CD4-positive, alpha-beta T cell treated with Interleukin-15 for 4 hours (primary cell): ENCODE results near the gene SLC16A7.
"Not testable (repeated sequence)": the region's sequence is repeated elsewhere in the genome, so short reads cannot be mapped to it uniquely, and the experiment has no call there.

Experiments
- DNase-seq: peaks from one replicate; pipeline ENCODE4 v3.0.0-alpha.2; 2020; ENCODE audit warnings: low spot score

The SLC16A7 gene, protein sequence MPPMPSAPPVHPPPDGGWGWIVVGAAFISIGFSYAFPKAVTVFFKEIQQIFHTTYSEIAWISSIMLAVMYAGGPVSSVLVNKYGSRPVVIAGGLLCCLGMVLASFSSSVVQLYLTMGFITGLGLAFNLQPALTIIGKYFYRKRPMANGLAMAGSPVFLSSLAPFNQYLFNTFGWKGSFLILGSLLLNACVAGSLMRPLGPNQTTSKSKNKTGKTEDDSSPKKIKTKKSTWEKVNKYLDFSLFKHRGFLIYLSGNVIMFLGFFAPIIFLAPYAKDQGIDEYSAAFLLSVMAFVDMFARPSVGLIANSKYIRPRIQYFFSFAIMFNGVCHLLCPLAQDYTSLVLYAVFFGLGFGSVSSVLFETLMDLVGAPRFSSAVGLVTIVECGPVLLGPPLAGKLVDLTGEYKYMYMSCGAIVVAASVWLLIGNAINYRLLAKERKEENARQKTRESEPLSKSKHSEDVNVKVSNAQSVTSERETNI

DNA sequence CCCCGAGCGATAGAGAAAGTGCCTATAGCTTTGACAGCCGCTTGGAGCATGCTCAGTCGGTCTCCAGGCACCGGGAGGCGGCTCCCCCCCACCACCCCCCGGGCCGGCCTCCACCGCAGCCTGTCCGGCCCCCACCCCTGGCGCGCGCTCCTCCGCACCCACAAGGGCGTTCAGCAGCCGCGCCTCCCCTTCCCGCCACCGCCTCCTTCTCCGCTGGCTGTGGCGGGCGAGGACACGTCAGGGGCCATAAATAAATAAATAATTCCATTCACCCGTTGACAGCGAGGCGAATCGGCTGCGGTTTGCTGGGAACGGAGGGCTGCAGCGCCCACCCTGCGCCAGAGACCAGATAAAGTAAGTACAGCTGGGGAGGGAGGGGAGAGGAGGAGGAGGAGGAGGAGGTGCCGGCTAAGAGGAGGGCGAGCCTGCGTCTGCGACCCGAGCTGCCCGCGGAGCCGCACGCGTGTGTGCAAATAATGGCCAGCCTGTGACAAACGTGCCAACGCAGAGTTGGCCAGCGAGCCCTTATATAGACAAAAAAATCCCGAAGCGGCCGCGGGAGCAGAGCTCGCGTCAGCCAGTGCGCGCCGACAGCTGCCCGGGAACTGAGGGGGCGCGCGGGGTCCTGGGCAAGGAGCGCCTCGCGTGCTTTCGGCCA, at the start of gene SLC16A7:
Gene SLC16A7 (plus strand): TSS at position 147 of the 658 bp plus-strand sequence. CDS start 108,773 bp downstream, outside the sequence.
- peak; percentile 84 for DNase-seq

DNA sequence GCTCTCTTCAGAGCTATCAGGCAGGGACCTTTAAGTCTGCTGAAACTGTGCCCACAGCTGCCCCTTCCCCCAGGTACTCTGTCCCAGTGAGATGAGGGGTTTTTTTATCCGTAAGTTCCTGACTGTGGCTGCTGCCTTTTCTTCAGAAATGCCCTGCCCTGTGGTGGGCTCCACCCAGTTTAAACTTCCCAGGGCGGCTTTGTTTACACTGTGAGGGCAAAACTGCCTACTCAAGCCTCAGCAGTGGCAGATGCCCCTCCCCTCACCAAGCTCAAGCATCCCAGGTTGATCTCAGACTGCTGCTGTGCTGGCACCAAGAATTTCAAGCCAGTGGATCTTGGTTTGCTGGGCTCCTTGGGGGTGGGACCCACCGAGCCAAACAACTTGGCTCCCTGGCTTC, 46.9 kb upstream of the SLC16A7 start:
- no peak for DNase-seq

DNA sequence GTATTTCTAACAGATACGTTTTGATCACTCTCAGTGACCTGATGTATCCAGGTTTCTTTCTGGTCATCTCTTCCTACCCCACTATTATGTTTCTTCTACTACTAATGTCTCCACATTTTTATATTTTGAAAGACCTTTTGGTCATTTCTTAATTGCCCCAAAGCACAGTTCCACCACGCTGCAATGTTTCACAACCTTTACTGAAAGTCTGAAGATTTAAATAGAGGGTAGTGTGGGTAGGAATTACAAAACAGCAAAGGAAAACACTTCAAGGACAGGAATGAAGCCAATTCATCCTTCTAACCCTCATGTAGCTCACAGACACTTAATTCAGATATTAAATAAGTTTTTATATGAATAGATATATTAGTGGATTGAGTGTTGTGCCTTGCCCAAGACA, 36.1 kb upstream of the SLC16A7 start:
- DNase-seq = no peak

DNA sequence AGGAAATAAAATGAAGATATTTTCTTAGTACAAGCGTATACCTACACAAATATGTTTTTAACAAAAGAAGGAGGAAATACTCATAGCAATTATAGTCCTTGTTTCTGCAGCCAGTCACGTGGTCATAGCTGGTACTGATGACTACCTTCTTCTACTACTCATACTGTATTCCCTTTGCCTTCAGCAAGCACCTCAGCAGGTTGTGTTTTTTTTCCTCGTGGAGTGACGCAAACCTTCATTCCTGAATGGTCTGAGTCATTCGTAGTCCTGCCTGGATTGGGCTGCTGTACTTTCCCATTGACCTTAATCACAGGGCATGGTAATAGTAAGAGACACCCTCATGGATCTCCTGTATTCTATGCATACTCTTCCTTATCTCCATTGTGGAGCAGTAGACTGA, 25.7 kb upstream of the SLC16A7 start:
- DNase-seq = no peak

DNA sequence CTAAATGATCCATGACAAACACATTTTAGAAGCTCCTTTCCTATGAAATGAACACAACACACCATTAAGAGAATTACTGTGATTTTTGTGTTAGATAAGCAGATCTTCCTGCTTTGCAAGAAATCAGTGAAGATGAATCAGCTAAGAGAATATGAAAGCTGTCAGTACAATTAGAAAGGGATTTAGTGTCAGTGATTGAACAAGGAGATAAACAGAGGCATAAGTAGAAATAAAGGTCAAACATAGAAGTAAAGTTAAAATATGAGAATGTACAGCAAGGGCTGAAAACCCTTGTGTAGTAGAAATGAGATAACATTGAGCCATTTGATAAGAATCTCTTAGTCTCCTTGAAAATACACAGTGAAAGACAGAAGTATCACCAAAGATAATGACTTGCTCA, 21.4 kb upstream of the SLC16A7 start:
- DNase-seq = no peak

DNA sequence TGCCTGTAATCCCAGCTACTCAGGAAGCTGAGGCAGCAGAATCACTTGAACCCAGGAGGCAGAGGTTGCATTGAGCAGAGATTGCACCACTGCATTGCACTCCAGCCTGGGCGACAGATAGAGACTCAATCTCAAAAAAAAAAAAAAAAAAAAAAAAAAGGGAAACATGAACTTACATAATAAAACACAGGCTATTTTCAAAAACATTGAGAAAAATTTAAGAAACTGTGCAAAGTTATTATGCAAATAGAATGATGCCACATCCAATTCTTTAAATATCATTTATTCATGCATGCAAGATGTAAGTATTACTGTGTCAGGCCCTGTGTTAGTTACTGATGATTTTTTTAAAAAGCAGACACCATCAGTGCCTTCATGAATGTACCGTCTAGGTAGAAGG, 20.0 kb upstream of the SLC16A7 start:
- no peak for DNase-seq

DNA sequence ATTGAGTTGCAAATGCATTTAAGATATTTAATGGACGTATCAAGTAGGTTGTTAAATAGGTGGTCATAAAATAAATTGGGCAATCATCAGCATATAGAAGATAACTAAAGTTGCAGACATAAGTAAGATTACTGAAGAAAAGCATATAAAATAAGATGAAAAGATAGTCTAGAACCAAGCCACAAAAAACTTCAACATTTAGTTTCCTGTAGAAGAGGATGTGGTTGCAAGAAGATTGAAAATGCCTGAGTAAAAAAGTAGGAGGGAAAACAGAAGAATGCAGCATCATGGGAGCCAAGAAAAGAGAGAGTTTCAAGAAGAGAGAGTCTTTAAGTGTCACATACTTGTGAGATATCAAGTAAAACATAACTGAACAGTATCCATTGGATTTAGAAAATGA, 17.6 kb upstream of the SLC16A7 start:
- no peak for DNase-seq

DNA sequence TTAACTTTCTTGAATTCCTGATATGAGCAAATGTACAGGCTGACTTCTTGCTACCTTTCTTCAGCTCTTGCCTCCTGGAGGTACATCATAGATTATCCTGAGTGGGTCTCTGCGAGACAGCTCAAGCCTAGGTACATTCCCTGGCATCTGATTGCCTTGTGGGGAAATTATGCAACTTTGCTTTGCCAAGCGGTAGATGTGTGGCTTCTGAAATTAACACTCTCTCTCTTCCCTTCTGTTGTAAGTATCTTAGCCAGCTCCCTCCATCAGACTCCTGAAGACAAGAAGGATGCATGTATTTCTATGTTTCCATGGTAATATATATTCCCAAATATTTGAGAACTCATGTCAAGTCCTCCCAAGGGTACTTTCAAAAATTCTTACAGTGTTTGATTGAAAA, 16.2 kb upstream of the SLC16A7 start:
- DNase-seq = no peak

DNA sequence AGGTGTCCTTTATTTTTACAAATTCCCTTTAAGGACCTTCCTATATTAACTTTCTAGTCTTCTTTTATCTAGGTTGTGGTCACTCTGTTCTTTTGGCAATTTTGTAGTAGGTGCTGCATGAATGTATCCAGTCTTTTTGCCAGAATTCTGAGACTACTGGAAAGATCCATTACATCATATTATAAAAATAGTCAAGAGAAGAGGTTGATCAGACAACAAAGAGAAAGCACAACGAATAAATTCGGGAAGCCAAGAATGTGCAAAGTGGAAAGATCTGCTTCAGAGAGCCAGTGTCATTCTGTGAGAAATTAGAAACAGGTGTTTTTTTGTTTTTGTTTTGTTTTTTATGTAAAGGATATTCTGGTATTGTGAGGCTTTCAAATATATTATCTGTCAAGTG, 15.8 kb upstream of the SLC16A7 start:
- DNase-seq = no peak

DNA sequence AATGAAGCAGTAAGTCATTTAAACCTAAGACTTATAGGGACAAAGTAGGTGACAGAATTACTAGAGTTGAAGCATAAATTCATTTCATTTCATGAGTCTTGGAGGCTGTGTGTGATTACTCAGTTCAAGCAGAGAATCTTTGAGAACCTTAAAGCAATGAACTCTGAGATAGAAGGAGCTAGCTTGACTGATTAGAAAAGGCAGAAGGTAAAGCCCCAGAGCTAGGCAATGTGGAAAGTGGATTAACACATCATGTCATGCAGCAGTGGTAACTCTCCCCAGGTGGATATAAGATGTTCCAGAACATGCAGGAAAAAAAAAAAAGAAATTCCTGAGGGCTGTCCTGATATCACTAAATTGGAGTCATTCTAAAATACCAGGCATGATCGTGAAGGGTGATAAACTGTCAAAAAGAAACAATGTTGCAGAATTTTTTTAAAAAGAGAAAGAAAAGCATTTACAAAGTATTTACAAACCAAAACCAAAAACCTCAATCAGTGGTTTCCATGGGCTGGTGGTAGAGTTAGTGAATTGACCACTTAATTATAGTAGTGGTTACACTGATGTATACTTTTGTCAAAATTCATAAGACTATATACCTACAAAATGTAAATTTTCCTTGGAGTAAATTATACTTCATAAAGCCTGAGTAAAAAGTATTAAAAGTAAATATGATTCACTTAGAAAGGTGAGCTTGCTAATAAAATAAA, 12.7 kb upstream of the SLC16A7 start:
- DNase-seq = no peak

DNA sequence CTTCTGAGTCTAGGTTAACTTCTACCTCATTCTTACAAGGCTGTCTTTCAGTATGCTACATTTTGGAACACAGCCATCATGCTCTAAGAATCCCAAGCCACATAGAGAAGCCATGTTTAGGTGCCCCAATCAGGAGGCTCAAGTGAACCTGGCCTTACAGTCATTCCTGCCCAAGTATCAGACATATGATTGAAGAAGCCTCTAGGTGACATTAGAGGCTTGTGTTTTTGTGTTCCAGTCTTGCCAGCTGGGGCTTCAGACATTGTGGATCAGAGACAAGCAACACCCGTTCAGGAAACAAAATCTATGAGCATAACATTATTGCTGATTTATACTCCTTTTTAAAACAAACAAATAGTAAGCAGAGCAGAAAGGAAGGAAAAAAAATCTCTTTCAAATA, 8.1 kb upstream of the SLC16A7 start:
- DNase-seq = no peak

DNA sequence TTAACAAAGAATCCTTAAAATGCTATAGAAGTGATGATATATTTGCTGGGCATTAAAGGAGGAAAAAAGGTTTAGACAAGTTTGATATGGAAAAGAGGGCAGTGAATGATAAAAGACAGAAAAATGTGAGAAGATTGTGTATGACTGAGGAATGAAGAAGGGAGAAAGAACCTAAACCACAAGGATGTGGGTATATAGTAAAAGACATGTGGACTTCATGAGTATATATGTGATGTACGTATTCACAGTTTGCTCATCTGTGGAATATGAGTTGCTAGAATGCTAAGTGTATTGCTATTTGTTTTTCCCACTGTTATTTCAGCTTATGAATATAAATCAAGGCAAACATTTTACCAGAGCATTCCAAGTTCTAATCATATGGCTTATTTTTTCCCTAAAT, 2.1 kb upstream of the SLC16A7 start:
- DNase-seq = no peak

DNA sequence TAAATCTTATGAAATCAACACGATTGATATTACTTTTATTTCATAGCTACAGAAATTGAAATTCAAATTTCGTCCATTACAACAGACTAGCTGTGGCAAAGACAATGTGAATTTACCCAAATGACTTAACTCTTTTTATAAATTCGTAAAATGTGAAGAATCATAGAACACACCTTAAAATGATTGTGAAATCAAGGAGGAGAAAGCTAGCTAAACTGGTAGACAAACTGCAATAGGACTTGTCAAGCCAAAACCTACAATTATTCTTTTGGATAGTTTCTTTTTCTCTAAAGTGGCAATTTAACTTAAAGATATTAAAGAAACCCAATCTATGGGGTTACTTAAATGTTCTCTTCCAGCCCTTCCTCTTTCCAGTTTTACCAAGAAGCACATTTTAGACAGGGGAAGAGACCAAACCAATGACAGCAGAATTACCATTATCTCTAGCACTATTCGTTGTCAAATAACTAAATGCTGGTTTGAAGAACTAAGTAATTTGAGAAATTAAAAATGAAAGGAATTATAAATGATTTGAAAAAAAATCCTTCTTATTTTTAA, 807 bp upstream of the SLC16A7 start:
- DNase-seq = no peak

DNA sequence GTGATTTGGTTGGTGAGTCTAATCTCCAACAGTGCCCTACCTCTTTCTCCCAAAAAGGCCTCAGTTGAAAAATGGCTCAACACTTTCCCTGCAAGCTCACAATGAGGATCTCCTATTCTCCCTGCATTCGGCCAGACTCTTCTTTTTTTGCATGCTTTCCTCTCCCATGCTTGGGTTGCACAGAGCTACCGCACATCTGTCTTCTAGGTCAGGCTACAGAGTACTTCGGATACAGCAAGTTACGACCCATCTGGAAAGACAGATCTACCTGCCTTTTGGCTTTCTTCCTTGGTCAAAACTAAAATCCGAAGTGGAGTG, 305 bp upstream of the SLC16A7 start:
- no peak for DNase-seq

DNA sequence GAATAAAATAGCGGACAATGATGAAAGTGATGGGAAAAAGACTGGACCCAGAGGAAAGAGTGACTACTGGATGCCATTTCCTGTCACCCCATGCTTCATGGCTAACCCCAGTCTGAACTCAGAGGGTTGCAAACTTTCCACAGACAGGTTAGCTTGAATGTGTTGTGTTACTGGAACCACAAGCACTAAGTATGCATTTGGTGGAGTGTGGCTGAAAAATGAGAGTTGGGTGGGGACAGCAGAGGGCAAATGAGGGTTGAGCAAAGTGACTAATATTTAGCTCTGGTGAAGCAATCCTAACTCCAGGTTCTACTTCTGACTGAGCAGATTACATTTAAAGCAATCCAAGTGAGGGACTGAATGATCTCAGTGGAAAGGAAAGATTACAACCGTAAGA, 1.6 kb downstream of the SLC16A7 start:
- DNase-seq = peak; percentile 73

DNA sequence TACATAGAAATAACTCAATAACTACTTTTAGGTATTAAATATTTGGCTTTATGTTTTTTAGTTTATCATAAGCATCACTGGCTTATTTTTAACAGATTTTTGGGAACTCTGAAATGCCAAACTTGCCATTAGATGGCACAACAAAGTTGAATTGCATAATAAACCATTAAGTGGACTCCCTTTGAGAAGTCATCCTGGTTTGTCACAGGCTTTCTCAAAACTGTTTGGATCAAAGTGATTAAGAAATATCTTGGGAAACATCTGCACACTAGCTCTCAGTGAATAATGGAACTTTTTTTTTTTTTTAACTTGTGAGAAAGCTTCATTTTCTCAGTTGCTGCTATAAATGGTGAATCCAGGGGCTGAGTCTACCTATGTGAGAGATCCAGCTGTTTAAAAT, 4.3 kb downstream of the SLC16A7 start:
- DNase-seq = no peak

DNA sequence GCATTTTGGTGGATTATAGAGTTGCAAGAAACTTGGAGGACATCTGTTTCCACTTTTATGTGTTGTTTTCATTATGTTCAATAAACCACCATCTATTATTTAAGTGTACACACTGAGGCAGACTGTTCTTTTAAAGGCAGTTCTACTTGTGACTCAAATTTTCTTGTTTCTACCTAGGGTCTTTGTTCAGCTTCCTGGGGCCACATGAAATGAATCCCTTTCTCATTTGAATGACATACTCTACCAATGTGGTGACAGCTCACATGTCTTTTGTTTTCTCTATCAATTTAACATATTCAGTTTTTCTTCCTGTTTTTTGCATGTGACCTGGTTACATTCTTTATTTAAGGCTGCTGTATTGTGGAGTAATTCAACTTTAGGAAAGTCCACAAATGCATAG, 7.9 kb downstream of the SLC16A7 start:
- DNase-seq = no peak

DNA sequence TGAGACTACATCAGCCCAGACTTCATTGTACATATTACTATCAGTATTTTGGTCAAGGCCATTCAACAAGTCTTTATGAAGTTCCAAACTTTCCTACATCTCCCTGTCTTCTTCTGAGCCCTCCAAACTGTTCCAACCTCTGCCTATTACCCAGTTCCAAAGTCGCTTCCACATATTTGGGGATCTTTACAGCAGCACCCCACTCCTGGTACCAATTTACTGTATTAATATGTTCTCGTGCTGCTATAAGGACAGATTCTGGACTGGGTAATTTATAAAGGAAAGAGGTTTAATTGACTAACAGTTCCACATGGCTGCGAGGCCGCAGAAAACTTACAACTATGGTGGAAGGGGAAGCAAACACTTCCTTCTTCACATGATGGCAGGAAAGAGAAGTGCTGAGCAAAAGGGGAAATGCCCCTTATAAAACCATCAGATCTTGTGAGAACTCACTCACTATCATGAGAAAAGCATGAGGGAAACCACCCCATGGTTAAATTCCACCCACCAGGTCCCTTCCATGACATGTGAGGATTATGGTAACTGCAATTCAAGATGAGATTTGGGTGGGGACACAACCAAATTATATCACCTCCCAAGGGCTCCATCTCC, 17.1 kb downstream of the SLC16A7 start:
- DNase-seq = not testable (repeated sequence)

DNA sequence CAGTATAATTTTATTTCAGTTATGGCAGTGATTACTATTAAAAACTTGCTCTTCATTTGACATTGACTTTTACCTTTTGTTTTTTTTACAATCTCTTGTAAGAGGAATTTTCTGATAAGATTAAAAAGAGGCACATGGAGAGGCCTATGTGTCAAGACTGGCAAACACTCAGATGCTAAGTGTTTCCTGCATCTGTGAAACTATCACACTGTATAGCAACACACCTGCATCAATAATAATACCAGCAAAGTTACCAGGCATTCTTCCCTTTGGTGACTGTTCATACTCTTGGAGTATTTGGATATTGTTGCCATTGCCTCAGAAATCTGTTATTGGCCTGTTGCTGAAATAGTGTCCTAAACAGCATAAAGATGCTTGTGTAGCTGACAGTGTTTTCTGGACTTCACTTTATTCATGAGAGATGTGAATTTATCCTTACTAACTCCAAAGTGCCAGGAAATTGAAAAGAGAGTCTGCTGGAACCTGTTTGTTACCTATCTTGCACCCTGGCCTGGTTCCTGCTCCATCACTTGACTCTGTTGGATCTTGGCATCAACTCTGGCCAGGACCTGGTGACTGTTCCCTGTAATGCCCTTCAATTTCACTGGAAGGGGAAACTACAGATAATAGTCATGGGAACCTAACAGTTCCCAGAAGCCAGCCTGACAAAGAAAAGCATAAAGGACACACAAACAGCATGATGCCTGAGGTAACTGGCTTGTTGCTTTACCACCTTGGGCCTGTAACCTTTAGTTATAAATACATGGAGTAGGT, 19.8 kb downstream of the SLC16A7 start:
- no peak for DNase-seq

DNA sequence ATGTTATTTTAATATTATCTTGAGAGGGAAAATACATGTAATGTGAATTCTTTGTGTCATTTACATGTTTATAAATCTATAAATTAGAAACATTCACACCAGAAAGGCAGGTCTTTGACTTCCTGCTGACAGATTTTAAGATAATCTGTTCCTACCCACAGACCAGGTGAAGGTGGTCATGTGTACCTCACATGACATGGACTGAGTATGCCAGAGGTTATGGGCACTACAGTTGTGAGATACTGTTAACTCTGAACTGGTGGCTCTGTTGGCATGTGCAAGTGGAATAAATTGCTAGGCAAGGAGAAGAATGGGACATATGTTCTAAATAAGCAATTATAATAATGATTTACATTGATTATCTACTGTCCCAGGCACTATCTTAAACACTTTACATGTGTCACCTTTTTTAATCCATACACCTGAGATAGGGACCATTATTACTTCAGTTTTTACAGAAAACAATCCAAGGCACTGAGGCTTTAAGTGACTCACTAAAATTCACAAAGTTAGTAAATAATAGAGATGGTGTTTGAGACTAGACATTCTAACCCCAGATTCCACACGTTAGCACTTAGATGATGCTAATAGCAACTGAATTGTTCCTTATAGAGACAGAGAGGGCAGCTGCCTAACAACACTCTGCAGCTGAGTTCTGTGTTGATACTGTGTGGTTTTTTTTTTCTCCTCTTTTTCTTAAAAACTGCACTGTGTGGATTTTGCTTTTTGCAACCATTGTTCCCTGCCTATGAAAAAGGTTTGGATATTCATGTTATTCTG, 23.8 kb downstream of the SLC16A7 start:
- no peak for DNase-seq

DNA sequence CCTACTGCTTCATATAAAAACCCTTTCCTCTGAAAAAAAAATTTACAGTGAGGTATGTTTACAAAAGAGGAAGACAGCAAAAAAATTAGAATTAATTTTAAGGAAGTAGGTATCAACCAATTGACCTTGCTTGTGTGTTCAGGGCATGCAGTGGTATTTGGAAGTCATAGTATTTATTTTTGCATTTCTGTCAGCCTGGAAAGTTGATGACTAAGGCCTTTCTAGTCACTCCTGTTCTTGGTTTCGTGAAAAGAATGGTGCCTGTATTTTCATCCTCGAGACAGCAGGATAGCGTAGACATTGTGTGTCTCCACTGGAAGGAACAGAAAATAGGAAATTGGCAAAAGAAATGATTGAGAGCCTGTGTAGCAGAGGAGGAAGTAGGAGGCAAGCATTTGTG, 24.5 kb downstream of the SLC16A7 start:
- DNase-seq = no peak
